Measurements from ENCODE around the gene MON2.
A peak's percentile ranks its signal among the peaks of the same experiment; 100 is the strongest.
"Not testable (repeated sequence)": the region's sequence is repeated elsewhere in the genome, so short reads cannot be mapped to it uniquely, and the experiment has no call there.

MON2 gene

GRCh38 chr12:62552906-62553556 lies 86.4 kb downstream of the MON2 start:
- no peak for DNase-seq

GRCh38 chr12:62559366-62559765 lies 92.7 kb downstream of the MON2 start:
- DNase-seq = not testable (repeated sequence)

- no peak for DNase-seq
Measured at GRCh38 chr12:62562846-62563245, 96.2 kb downstream of the MON2 start.

- DNase-seq = no peak
Measured at GRCh38 chr12:62575036-62575435, 108.4 kb downstream of the MON2 start.

GRCh38 chr12:62576503-62576902 lies 109.9 kb downstream of the MON2 start:
- DNase-seq = no peak

- DNase-seq = no peak
Measured at GRCh38 chr12:62578726-62579125, 112.1 kb downstream of the MON2 start.

GRCh38 chr12:62581288-62582064 lies 114.8 kb downstream of the MON2 start:
- peak; percentile 33 for DNase-seq

GRCh38 chr12:62582065-62582366 lies 115.4 kb downstream of the MON2 start:
- no peak for DNase-seq

- no peak for DNase-seq
Measured at GRCh38 chr12:62584619-62585018, 118.0 kb downstream of the MON2 start.

- DNase-seq = no peak
Measured at GRCh38 chr12:62586850-62587249, 120.2 kb downstream of the MON2 start.

GRCh38 chr12:62588916-62589315 lies 122.3 kb downstream of the MON2 start:
- DNase-seq = no peak

GRCh38 chr12:62597253-62597652 lies 130.6 kb downstream of the MON2 start:
- no peak for DNase-seq

- no peak for DNase-seq
Measured at GRCh38 chr12:62598846-62599245, 132.2 kb downstream of the MON2 start.

GRCh38 chr12:62599854-62600437 lies 133.3 kb downstream of the MON2 start:
- no peak for DNase-seq

GRCh38 chr12:62601765-62602164 lies 135.1 kb downstream of the MON2 start:
- no peak for DNase-seq

GRCh38 chr12:62602255-62603060 lies 135.8 kb downstream of the MON2 start:
- DNase-seq = peak; percentile 83

GRCh38 chr12:62603061-62603810 lies 136.6 kb downstream of the MON2 start:
- DNase-seq = peak; percentile 48

- DNase-seq = no peak
Measured at GRCh38 chr12:62603811-62604098, 137.1 kb downstream of the MON2 start.

GRCh38 chr12:62604373-62604772 lies 137.7 kb downstream of the MON2 start:
- no peak for DNase-seq

- no peak for DNase-seq
Measured at GRCh38 chr12:62604871-62605270, 138.2 kb downstream of the MON2 start.

- DNase-seq = no peak
Measured at GRCh38 chr12:62605981-62606380, 139.4 kb downstream of the MON2 start.

- no peak for DNase-seq
Measured at GRCh38 chr12:62606654-62607053, 140.0 kb downstream of the MON2 start.

GRCh38 chr12:62613081-62613480 lies 146.5 kb downstream of the MON2 start:
- no peak for DNase-seq
